Inflammatory macrophage treated with lipopolysaccharide for 4 hours (primary cell): ENCODE results near the gene ZNF169.
"Not testable (repeated sequence)": the region's sequence is repeated elsewhere in the genome, so short reads cannot be mapped to it uniquely, and the experiment has no call there.

ENCODE experiments used
- DNase-seq: peaks from one replicate; pipeline ENCODE4 v3.0.0-alpha.2; 2020

Gene ZNF169

DNA sequence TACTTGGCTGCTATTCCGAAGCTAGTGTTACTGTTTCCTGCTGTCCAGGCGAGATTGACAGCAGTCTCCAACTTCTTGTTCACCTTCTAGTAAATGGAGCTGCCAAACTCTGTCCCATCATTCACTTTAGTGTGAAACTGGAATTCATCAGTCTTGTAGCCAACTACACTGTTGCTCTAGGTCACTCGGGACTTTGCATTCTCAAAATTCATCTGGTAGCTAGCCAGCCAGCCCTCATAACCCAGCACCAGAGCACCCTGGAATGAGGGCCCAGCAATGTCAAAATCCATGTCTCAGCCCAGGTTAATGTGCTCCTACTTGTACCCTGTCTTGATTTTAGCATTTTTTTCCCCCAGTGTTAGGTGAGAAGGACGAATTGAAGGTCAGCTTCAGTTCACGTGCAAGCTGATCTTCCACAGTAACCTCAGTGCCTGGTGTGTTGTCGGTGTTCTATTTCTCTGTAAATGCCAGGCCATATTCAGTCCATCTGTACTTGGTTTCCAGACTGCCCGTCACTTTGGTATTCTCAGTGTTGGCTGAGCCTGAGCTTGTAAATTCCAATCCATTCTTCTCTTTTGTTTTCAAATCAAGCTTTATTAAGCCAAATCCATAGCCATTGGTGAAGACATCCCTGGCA, 28.9 kb downstream of the ZNF169 start:
- DNase-seq = no peak

DNA sequence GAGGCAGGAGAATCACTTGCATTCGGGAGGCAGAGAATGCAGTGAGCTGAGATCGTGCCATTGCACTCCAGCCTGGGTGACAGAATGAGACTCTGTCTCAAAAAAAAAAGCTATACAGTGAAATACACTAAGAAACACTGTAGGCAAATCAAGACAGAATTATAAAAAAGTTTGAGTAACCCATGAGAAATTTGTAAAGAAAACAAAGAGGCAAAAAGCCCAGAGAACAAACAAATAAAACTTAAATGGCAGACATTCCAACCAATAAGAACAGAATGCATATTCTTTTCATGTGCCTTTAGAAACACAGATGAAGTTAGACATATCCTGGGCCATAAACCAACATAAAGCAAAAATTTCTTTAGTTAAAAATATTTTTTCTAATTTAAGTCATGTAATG, 30.6 kb downstream of the ZNF169 start:
- no peak for DNase-seq

DNA sequence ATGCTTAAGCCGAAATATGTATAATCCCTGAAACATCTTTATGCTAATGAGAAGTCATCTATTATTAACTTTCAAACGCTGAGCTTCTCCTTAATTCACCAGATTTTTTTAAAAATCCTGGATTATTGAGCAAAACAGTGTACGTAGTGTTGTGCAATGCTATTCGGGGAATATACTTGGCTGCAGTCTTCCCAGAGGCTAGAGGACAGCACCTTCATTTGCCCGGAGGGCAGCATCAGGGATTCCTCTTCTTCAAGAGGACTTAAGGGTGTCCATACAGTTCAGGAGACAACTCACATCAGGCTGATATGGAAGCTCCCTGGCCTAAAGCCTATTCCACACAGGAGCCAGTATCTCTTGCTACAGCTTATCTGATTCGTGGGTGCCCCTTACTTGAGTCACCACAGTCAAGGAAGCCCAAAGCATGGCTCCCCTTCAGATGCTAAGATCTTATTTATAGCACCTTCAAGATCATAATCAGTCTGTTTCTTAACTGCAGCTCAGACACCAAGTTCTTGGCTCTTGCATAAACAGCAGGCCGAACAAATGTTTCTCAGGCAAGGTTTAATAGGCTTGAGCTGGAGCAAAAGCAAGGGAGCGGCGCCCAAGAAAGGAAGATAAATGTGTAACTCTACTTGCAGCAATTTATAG, 40.0 kb downstream of the ZNF169 start:
- DNase-seq = no peak

DNA sequence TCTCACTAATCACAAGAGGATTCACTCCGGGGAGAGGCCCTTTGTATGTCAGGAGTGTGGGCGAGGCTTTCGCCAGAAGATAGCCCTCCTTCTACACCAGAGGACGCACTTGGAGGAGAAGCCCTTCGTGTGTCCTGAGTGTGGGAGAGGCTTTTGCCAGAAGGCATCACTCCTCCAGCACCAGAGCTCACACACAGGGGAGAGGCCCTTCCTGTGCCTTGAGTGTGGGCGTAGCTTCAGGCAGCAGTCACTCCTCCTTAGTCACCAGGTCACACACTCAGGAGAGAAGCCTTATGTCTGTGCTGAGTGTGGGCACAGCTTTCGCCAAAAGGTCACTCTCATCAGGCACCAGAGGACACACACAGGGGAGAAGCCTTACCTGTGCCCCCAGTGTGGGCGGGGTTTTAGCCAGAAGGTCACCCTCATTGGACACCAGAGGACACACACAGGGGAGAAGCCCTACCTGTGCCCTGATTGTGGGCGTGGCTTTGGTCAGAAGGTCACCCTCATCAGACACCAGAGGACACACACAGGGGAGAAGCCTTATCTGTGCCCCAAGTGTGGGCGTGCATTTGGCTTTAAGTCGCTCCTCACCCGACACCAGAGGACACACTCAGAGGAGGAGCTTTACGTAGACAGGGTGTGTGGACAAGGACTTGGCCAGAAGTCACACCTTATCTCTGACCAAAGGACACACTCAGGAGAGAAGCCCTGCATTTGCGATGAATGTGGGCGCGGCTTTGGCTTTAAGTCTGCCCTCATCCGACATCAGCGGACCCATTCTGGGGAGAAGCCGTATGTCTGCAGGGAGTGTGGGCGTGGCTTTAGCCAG, 41.6 kb downstream of the ZNF169 start:
- DNase-seq = no peak

DNA sequence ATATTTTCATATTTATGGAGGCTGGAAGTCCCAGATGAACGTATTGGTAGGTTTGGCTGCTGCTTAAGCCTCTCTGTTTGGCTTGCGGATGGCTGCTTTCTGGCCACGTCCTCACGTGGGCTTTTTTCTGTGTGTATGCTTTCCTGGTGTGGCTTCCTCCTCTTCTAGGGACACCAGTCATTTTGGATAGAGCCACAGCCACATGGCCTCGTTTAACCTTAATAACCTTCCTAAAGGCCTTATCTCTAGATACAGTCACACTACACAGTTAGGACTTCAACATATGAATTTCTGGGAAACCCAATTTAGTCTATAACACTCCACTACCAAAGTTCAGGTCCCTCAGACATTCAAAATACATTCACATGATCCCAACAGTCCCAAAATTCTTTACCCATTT, 42.5 kb downstream of the ZNF169 start:
- no peak for DNase-seq

DNA sequence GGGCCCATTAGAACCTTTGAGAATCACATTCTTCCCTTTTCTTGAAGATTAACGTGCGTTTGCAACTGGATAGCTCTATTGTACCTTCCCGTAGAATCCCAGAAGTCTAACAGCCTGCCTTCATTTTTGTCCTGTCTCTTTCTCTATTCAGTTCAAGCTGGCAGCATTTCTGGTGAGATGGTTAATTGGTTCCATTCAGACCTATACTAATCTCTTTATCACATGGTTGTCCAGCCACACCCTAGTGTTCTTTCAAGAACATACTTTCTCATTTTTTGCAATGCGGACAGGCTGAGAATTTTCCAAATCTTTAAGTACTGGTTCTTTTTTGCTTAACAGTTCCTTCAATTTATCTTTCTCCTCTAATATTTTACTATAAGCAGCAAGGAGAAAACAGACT, 43.3 kb downstream of the ZNF169 start:
- no peak for DNase-seq

DNA sequence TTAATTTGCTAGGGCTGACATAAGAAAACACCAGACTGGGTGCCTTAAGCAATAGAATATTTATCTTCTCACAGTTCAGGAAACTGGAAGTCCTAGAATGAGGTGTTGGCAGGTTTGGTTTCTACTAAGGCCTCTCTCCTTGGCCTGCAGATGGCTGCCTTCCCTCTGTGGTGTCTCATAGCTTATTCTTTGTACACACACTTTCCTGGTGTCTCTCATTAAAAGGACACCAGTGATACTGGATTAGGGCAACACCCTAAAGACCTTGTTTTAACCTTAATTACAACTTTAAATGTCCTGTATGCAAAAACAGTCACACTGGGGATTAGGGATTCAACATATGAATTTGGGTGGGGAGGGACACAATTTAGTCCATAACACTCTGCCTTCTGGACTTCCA, 44.2 kb downstream of the ZNF169 start:
- no peak for DNase-seq

DNA sequence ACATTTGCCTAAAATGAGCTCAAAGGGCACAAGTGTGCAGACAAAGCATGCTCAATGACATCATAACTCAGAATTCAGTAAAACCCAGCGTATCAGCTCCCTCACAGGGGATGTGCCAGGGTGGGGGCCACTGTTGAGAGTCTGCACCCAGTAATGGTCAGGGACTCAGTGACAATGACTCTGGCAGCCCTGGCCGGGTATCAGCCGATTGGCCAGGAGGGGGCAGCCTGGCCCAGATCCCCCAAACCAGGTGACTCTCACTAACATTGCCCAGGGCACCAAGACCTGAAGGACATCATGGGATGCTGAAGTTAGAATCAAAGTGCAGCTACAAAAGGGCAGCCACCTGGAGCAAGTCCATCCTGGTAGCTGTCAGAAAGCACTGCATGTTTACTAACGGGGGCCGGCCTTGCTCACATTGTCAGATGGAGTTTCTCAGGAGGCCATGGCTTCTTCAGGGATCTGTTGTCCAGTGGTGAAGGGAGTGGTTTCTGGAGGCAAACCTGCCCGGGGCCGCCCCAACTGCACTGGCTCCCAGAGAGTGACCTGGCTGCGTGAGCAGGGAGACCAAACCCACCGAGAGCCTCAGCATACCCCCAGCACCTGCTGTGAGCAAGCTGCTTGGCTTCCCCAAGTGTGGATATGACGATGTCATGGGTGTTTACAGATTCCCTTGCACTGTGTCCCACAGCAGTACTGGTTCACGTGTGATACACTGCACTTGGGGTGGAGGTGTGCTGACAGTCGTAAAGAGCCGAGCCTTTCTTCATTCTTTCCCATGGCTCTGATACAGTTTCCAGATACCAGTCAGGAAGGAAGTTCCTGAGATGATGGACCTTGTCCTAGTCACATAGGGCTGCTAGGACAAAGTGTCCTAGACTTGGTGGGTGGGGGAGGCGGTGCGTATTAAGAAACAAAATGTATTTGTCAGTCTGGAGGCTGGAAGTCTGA, 56.2 kb downstream of the ZNF169 start:
- not testable (repeated sequence) for DNase-seq

DNA sequence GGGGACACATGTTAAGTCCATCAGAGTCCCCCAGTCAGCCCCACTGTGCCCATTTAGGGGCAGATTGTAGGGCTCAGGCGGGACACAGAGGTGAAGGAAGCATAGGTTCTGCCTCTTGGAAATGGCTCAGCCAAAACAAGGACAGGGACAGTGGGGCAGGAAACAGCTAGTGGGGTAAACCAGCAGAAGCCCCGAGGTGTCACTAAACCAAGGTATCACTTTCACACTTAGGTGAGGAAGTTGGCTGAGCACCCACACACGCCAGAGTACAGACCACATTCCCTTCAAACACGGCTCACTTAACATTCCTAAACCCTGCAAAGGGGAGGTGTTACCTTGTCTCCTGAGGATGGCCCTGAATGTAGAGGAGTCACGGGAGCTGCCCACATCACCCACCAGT, 57.1 kb downstream of the ZNF169 start:
- not testable (repeated sequence) for DNase-seq

DNA sequence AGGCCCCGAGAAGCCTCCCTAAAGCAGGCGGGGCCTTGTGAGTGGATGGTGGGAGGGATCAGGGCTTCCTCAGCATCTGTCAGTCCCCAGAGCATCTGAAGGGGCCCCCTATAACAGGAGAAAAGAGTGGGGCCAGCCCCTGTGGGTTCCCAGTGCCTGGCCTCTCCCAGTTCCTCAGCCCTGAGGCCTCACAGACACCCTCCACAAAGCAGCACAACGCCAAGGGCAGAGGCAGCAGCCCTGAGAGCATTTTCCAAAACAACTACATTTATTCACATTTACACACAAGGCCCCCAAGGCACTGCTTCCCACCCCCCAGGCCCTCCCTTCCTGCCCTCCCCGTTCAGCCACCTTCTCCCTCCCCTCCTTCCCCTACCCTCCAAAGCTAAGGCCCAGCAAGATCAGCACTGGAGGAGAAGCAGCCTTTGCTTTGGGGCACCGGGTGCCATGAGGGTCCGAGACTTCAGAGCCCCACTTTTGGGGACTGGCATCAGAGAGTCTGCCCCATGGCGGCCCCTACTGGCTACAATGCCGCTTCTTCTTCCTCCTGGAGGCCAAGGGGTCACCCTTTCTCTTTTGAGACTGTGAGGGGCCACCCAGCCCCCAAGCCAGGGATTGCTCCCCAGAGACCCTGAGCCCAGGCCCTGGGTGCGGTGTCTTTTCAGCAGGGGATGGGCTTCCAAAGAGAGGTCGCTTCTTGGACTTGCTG, 59.0 kb downstream of the ZNF169 start:
- not testable (repeated sequence) for DNase-seq

DNA sequence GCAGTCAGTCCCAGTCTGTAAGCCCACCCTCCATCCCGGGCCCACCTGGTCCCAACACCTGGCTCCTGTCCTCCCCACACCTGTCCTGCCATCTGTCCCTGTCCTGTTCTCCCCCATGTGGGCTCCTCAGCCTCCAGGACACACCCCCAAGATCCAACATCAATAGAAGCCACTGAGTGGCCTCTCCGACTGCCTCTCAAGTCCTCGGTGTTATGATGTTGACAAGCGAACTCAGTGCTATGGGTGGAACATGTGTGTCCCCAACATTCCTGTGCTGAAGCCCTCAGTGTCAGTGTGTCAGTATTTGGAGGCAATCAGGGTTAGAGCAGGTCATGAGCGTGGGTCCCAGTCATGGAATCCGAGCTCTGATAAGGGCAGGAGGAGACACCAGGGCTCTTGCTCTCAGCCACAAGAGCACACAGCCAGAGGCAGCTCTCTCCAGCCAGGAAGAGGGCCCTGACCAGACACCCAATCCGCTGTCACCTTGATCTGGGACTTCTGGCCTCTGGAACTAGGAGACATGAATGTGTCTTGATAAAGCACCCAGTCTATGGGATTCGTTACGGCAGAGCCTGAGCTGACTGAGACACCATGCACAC, 63.3 kb downstream of the ZNF169 start:
- DNase-seq = not testable (repeated sequence)

DNA sequence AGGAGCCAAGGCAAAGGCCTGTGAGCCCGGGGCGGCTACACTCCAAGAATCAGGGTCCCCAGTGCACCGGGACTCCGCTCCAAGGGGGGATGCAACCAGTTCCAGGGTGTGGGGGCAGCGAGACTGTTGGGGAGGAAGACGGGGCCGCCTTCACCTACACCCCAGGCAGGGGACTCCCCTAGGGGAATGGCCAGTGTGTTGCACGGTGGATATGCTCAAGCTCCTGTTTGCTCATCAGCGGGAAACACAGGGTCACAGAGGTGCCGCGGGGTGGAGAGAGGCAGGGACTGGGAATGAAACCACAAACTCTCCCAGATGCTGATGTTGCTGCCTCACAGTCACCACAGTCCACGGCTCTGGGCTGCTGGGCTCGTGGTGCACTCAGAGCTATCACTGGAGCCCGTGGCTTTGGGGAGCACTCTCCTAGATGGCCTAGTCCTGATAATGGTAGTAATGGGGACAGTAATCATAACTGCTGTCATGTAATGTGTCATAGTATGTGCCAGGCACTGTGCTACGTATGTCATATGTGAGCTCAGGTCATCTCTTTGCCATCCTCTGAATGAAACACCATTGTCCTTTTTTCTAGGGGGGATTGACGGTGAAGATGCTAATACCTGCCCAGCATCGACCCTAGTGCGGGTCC, 64.2 kb downstream of the ZNF169 start:
- not testable (repeated sequence) for DNase-seq

DNA sequence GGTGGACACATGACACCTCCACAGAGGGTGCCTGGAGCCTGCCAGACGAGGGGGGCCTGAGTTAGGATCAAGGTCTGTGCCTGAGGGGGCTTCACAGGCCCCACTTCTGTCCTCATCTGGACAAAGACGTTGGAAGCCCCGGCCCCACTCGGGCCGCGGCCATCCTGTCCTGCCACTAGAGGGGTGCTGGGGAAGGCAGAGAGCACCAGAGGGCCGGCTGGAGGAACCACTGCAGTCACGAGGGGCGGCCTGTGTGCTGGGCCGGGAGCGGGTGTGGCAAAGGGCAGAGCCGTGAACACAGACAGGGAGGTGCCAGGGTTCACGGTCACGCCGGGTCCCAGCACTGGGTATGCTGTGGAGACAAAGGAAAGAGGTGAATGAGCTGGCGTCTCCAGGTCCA, 66.5 kb downstream of the ZNF169 start:
- DNase-seq = peak; percentile 2

DNA sequence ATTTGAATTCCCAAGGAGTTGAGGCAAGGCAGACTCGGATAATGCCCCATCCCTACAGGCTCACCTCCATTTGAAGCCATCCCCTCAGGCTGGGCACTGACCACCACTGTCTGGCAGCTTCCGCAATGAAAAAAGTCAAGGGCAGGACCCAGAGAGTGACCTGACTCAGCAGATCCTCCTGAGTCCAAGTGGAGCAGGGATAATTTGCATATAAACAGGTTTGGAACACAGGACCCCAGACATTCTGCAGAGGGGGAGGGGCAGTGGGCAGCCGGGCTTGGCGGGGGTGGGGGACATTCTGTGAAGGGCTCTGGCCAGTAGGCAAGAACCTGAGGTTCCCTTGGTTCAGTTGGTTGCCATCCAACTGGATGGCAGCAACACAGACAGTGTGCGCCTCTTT, 69.4 kb downstream of the ZNF169 start, which contains the start of gene NUTM2F:
Gene NUTM2F (minus strand): TSS at position 101 of the 400 bp plus-strand sequence. CDS start 21 bp downstream, at position 80.
- DNase-seq = not testable (repeated sequence)

DNA sequence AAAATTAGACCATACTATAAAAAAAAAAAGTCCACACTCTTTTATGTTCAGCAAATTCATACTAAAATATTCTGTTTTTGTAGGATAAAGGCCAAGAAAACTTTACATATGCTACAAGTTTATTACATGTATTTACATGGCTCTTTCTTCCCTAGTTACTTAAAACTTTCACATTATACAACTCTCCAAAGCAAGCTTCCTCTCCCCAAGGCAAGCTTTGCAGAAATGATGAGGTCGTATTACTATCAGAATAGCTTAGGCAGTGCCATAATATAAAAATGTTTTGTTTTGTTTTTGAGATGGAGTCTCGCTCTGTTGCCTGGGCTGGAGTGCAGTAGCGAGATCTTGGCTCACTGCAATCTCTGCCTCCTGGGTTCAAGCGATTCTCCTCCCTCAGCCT, 77.3 kb downstream of the ZNF169 start:
- DNase-seq = not testable (repeated sequence)

DNA sequence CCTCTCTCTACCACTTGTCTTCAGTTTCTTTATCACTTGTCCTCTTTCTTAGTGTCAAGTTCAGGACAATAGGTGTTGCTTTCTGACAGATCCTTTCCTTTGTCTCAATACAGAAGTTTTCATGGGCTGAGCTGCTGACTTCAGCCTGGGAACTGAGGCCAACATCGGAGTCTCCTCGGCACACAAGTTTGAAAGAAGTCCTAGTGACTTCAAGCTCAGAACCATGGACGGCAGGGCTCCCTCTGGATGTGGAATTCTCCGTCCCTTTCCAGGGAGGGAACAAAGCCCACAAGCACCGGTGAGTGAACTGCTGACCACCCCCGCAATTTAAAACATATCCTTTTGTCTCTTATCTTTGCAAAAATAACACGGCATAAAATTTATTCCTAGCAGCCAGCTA, 79.6 kb downstream of the ZNF169 start:
- DNase-seq = not testable (repeated sequence)

DNA sequence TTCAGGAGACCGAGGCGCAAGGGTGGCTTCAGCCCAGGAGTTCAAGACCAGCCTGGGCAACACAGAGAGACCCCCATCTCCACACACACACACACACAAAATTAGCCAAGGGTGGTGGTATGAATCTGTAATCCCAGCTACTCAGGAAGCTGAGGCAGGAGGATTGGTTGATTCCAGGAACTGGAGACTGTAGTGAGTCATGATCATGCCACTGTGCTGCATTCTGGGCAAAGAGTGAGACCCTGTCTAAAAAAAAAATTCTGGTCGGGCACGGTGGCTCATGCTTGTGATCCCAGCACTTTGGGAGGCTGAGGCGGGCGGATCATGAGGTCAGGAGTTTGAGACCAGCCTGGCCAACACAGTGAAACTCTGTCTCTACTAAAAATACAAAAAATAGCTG, 80.6 kb downstream of the ZNF169 start:
- DNase-seq = peak; percentile 37

DNA sequence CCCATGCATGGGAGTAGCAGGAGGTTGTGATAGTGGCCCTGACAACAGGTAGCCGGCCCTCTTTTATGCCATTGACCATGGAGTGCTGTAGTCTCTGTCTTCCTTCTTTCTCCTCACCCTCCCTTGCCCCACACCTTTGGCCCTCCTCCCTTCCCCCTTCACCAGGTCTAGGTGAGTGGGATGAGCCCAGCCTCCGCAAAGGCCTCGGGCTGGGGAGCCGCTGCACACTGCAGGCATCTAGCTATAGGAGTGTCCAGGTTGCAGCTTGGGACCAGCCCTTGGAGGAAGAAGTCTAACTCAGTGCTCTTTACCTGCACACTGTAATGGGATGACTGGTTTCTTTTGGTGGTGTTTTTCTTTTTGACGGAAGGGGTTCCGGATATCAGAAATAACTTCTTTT, 81.7 kb downstream of the ZNF169 start:
- DNase-seq = not testable (repeated sequence)

DNA sequence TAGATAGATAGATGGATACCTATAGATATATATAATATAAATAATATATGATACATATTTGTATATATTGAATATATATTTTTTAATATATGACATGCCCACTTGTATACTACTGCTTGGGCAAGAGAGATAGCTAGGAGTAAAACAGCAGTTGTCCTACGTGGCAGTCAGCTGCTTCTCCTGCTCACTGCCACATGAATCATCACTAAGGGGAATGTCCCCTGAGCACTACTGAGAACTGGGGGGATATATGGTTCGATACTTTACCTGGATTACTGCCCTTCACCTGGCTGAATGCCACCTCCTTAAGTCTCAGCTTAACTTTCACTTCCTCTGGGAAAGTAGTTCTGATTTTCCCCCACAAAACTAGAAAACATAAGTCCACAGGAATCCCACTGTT, 82.6 kb downstream of the ZNF169 start:
- DNase-seq = not testable (repeated sequence)

DNA sequence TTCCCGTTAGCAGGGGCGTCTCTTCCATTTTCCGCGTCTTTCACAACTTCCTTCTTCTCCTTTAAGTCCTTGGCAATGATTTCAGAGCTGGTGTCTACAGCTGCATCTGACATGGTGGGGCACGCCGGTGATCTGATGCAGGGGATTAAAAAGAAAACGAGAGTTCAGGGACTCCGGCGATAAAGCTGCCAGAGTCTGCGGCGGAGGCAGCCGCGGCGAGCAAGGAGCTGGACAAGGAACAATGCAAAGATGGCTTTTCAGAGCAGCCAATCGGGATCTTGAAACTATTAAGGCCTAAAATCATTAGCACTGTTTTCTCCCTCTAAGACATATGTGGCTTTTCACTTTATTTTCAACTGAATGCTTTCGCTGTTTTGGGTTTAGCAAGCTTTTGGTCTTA, 88.4 kb downstream of the ZNF169 start:
- not testable (repeated sequence) for DNase-seq

DNA sequence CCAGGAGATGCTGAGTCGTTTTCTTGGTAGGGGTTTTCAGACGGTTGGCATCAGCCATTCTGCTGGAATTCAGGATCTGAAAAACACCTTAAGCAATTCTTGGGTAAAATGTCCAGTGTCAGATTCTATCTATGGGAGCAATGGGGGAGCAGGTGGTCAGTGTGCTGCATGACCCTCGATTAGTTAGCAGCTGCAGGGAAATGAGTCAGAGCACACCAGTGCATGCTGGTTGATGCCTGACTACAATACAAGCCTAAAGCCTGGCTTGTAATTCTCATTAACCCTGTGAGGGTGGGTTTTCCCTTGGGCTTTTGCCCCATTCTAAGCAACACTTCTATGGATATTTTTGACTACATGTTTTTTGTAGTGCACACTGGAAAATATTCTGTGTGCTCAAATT, 89.7 kb downstream of the ZNF169 start:
- not testable (repeated sequence) for DNase-seq
